Caki2 (cell line): ENCODE results near the gene ADAMTS2. TPM values are rescaled to one million over a fixed set of nuclear protein-coding genes. Genes with fewer than 3 reads are reported as not detected.

Source experiments
- DNase-seq: peaks from one replicate; pipeline ENCODE4 v3.0.0-alpha.2; 2015; ENCODE audit warnings: low read depth
- in situ Hi-C: cut with HindIII; loops from 2 replicates; pipeline ENCODE4 v1.10.0; 2016; ENCODE audit warnings: low sequenced_read_pairs, low pct_unique_long_range_greater_than_20kb, mixed read lengths
- total RNA-seq: library from RNA; depleted of rRNA; stranded (reverse); fragments of >200 nt; shearing (Covaris generic); gene quantifications from 2 replicates; pipeline ENCODE4 v1.2.3, GENCODE V29; 2014; ENCODE audit warnings: low replicate concordance

Gene ADAMTS2
- total RNA-seq, 1 experiment from 2014 or later, result 5.0 TPM

DNA sequence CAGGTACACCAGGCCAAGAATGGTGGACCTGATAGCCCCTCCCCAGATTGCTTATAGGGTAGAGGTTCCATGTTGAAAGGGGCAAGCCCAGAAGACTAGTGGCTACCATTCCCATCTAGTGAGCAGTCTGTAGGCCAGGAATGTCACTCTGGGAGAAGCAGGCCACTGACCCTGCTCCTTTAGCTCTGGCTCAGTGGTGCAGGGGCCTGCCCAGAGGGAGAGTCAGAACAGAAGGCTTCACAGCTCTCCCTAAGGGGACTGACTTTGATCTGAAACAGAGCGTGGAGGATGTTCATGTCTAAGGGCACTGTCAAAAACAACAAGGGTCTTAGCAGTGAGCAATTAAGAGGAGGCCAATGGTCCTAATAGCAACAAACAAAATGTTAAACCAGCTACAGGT is 203.4 kb downstream of the ADAMTS2 start:
- in situ Hi-C loops, result no loop called here

DNA sequence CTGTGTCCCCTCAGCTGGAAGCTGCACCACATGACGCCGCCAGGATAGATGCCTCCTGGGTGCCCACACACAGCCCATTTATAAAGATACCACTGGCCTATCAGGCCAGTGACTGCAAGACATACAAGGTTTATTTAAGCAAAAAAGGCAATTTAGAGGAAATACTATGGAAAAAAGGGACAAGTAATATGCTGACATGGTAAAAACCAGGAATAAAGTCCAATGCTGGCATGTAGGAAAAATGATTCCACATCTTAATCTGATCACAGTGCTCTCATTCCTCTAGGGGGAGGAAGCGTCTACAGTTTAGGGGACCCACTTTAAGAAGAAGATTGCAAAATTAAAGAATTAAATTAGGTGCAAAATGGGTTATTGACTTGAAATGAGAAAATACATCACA is 205.0 kb downstream of the ADAMTS2 start:
- in situ Hi-C loops, result no loop called here
- DNase-seq, result no peak

More for the DNA sequence above, 203.4 kb downstream of the ADAMTS2 start:
- no peak for DNase-seq

DNA sequence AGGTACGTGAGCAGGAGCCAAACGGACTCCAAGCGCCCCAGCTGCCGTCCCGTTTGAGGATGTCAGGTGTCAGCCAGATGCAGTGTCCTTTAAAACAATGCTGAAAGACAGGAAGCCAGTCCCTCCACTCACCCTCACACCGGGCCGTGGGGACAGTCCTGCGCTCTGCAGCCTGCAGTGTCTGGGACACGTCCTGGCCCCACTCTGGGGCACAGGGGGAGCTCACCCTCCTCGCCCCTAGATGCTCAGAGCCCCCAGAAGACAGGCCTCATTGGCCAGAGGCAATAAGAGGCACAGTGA is 205.4 kb downstream of the ADAMTS2 start:
- no peak for DNase-seq
- in situ Hi-C loops, result no loop called here

GRCh38 chr5:179139111-179139935 is 205.9 kb downstream of the ADAMTS2 start:
- DNase-seq, result no peak
- in situ Hi-C loops, result no loop called here

DNA sequence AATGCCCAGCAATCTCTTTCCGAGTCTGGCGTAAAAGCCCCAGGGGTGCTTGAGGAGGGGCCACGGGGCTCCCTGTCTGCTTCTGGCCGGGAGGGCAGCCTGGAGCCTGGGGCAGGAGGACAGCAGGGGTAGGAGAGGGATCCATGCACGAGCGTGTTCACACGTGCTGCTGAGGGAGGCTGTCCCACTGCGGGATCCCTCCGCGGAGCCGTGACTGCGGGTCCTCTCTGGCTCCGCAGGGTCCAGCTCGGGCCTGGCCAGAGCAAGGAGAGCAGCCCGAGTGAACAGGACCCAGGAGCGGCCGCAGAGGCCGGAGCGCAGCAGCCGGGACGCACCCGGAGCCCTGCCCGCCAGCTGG is 206.7 kb downstream of the ADAMTS2 start:
- no peak for DNase-seq
- in situ Hi-C loops, result no loop called here

- in situ Hi-C loops, result no loop called here
These were observed 207.4 kb downstream of the ADAMTS2 start for GRCh38 chr5:179137643-179138567.

DNA sequence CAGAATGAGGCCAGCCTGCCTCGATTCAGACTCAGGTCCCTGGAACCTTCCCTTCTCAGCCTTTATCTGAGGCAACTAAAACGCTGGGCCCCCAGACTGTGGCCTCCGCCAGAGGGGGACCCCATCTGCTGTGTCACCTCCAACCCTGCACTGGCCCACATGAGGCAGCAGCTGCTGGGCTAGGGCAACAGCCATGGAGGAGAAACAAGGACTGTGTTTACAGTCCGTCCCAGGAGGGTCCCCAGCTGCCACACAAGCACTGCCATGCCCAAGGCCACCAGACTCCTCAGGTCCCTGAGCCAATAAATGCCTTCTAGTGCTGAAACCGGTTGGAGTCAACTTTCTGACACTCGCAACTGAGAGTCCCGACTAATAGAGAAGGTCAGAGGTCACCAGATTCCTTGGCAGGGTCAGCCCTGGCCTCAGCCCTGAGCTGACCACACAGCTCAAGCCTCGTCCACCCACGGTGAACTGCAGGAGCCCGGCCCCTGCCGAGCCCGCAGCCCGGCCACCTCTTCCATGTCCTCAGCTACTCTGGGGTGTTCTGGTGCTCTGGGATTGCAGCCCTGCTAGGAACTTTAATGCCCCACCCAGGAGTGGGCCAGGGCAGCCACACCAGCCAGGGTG is 208.1 kb downstream of the ADAMTS2 start:
- in situ Hi-C loops, result no loop called here
- no peak for DNase-seq

More at GRCh38 chr5:179137643-179138567, 207.4 kb downstream of the ADAMTS2 start:
- no peak for DNase-seq

DNA sequence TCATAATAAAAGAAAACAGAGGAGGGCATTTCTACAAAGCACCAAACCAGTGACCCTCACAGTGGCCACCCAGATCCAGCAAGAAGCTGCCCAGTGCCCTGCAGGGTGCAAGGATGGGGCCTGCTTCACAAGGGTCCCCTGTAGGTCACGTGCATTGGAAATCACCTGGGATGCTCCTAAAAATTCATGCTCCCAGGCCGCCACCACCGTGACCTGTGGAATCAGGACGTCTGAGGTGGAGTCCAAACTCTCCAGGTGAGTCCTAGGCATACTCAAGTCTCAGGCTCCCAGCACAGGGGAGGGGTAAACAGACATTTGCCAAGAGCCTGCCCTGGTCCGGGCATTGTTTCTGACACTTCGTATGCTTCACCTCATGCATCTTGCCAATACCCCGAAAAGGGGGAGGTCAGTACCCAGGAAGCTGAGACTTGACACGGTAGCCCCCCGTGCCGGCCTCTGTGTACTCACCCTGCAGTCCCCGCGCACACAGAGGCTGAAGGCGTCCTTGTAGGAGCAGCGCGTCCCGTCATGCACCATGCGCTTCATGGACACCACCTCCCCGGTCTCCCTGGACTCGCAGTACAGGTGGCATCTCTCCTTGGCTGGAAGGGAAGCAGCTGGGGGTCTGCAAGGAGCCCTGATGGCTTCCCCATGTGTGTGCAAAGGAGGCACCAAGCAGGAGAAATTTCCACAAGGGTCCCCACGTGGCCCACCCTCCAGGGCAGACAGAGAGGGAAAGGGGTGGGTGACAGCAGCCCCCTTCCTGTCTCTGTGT is 209.6 kb downstream of the ADAMTS2 start:
- in situ Hi-C loops, result no loop called here
- no peak for DNase-seq

GRCh38 chr5:179135006-179135405 is 210.3 kb downstream of the ADAMTS2 start:
- in situ Hi-C loops, result no loop called here
- DNase-seq, result no peak

- in situ Hi-C loops, result no loop called here
- DNase-seq, result no peak
These were observed 210.8 kb downstream of the ADAMTS2 start for GRCh38 chr5:179134511-179134910.

GRCh38 chr5:179132586-179133355 is 212.5 kb downstream of the ADAMTS2 start:
- DNase-seq, result no peak
- in situ Hi-C loops, result no loop called here

DNA sequence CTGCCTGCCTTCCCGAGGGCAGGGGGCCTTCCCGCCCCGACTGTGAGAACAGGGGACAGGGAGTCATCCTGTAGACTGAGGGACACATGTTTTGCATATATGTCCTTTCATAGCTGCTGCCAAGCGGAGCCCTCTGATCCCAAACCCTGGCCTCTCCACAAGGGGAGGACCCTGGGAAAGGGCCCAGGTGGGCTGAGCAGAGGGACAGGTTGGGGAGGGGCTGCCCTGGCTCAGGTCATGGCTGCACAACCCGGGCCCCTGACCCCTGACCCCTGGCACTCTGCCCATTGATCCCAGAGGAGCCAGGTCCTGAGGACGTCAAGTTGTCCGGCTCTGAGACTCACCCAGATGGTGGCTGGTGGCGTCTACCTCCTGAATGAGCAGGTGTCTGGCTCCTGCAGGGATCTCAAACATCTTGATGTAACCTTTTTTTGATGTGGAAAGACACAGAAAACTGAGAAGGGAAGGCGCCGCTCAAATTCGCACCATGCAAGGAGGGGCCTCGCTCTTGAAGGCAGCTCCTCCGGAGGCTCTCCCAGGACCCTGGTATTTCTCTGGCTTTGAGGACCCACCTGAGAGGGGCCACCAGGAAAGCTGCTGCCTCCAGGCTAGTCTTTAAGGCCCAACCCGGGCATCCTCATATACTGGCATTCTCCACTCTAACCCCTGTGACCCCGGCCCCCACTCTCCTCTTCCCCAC is 213.2 kb downstream of the ADAMTS2 start:
- in situ Hi-C loops, result no loop called here
- no peak for DNase-seq

DNA sequence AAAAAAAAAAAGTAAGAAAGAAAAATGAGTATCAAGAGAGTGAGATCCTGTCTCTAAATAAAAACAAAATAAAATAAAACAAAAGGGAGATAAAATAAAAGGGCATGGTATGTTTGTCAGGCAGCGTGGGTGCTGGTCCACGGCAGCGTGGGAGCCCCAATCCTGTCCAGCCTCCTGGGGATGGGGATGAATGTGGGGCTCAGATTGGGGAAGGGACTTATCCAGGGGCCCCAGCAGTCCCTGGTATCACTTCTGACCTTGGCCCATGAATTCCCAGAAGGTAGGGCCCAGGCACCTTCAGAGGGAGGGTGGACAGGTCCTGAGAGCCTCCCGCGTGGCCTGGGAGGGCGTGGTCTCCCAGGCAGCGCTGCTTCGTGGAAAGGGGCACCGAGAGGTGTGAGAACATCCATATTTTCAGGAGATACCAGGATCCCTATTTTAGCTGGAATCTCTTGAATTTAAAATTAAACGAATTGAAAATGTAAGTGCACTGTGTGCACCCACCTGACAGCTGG is 213.9 kb downstream of the ADAMTS2 start:
- DNase-seq, result no peak
- in situ Hi-C loops, result no loop called here

- in situ Hi-C loops, result no loop called here
- no peak for DNase-seq
These were observed 215.1 kb downstream of the ADAMTS2 start for GRCh38 chr5:179130101-179130681.

- no peak for DNase-seq
- in situ Hi-C loops, result no loop called here
These were observed 215.6 kb downstream of the ADAMTS2 start for GRCh38 chr5:179129607-179130071.

GRCh38 chr5:179128976-179129375 is 216.3 kb downstream of the ADAMTS2 start:
- in situ Hi-C loops, result no loop called here
- DNase-seq, result no peak

GRCh38 chr5:179128041-179128365 is 217.3 kb downstream of the ADAMTS2 start:
- in situ Hi-C loops, result no loop called here
- DNase-seq, result no peak
